ENCODE measurements around the gene UBD.

UBD gene

GRCh38 chr6:29552512-29553051 is 7.0 kb downstream of the UBD start:
- TF ChIP-seq CTCF (IDR thresholded peaks at IDR 0.05; ENCODE audit: low read depth, low read length, missing control alignments) = no peak
- in situ Hi-C loops (cut with HindIII; ENCODE audit: low pct_ligation_motif_present, low sequenced_read_pairs) = no loop called here
- Histone ChIP-seq H3K27ac (no peak overlapping the region), H3K4me3 (ENCODE audit: low read depth, low read length) (no peak overlapping the region), H3K36me3 (replicated peaks) (no peaks in the 10 kb centered on the region), H3K27me3 (replicated peaks) (peaks cover 24% of the 10 kb centered on the region)
- peak; percentile 78 for DNase-seq

GRCh38 chr6:29547573-29547972 is 12.0 kb downstream of the UBD start:
- Histone ChIP-seq H3K4me3 (ENCODE audit: low read depth, low read length) (no peak overlapping the region), H3K27ac (no peak overlapping the region), H3K27me3 (replicated peaks) (no peaks in the 10 kb centered on the region), H3K36me3 (replicated peaks) (no peaks in the 10 kb centered on the region)
- no peak for DNase-seq
- TF ChIP-seq CTCF (IDR thresholded peaks at IDR 0.05; ENCODE audit: low read depth, low read length, missing control alignments) = no peak
- in situ Hi-C loops (cut with HindIII; ENCODE audit: low pct_ligation_motif_present, low sequenced_read_pairs) = no loop called here

GRCh38 chr6:29537714-29538403 is 21.7 kb downstream of the UBD start:
- Histone ChIP-seq H3K4me3 (ENCODE audit: low read depth, low read length) (no peak overlapping the region), H3K27ac (no peak overlapping the region), H3K27me3 (replicated peaks) (no peaks in the 10 kb centered on the region), H3K36me3 (replicated peaks) (no peaks in the 10 kb centered on the region)
- no peak for TF ChIP-seq CTCF (IDR thresholded peaks at IDR 0.05; ENCODE audit: low read depth, low read length, missing control alignments)
- no peak for DNase-seq
- in situ Hi-C loops (cut with HindIII; ENCODE audit: low pct_ligation_motif_present, low sequenced_read_pairs) = no loop called here

GRCh38 chr6:29532320-29532951 is 27.1 kb downstream of the UBD start:
- Histone ChIP-seq H3K4me3 (ENCODE audit: low read depth, low read length) (no peak overlapping the region), H3K27ac (no peak overlapping the region), H3K36me3 (replicated peaks) (no peaks in the 10 kb centered on the region), H3K27me3 (replicated peaks) (no peaks in the 10 kb centered on the region)
- no peak for DNase-seq
- no peak for TF ChIP-seq CTCF (IDR thresholded peaks at IDR 0.05; ENCODE audit: low read depth, low read length, missing control alignments)
- in situ Hi-C loops (cut with HindIII; ENCODE audit: low pct_ligation_motif_present, low sequenced_read_pairs) = no loop called here

- Histone ChIP-seq H3K27ac (no peak overlapping the region), H3K27me3 (replicated peaks) (no peaks in the 10 kb centered on the region), H3K4me3 (ENCODE audit: low read depth, low read length) (no peak overlapping the region), H3K36me3 (replicated peaks) (no peaks in the 10 kb centered on the region)
- in situ Hi-C loops (cut with HindIII; ENCODE audit: low pct_ligation_motif_present, low sequenced_read_pairs) = no loop called here
- peak; percentile 16 for DNase-seq
- no peak for TF ChIP-seq CTCF (IDR thresholded peaks at IDR 0.05; ENCODE audit: low read depth, low read length, missing control alignments)
These were observed 27.9 kb downstream of the UBD start for GRCh38 chr6:29531668-29532067.
